Cardiac fibroblast (primary cell): ENCODE results near the gene KRT10.

Experiments
- DNase-seq, 2 donors: peaks; one replicate each; pipeline versions ENCODE4 v3.0.0 to v3.0.0-alpha.2; 2010; ENCODE audit warnings: low read depth in 2 of 2
- H3K4me3 ChIP-seq, 2 donors: replicated peaks in 1 of 2; 1 replicate in 1 of 2; 2 replicates in 1 of 2; pipeline ENCODE4 v1.5.1; 2011; ENCODE audit warnings: low read depth in 2 of 2, low read length in 2 of 2, mild to moderate bottlenecking in 2 of 2, moderate library complexity in 1 of 2
- TF ChIP-seq, protein P1 (sequence below): IDR thresholded peaks from one replicate; pipeline ENCODE4 v1.5.1; 2011; ENCODE audit warnings: low read depth, mild to moderate bottlenecking, low read length, inconsistent platforms

The KRT10 gene

GRCh38 chr17:40810494-40810893 lies 11.9 kb downstream of the KRT10 start:
- DNase-seq, result peak in 1 of 2 donors; percentile 21
- H3K4me3 ChIP-seq, result no peak overlapping the region
- TF ChIP-seq, protein P1, sequence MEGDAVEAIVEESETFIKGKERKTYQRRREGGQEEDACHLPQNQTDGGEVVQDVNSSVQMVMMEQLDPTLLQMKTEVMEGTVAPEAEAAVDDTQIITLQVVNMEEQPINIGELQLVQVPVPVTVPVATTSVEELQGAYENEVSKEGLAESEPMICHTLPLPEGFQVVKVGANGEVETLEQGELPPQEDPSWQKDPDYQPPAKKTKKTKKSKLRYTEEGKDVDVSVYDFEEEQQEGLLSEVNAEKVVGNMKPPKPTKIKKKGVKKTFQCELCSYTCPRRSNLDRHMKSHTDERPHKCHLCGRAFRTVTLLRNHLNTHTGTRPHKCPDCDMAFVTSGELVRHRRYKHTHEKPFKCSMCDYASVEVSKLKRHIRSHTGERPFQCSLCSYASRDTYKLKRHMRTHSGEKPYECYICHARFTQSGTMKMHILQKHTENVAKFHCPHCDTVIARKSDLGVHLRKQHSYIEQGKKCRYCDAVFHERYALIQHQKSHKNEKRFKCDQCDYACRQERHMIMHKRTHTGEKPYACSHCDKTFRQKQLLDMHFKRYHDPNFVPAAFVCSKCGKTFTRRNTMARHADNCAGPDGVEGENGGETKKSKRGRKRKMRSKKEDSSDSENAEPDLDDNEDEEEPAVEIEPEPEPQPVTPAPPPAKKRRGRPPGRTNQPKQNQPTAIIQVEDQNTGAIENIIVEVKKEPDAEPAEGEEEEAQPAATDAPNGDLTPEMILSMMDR, result no peak

GRCh38 chr17:40809721-40810421 lies 12.5 kb downstream of the KRT10 start:
- TF ChIP-seq, protein P1, result no peak
- no peak overlapping the region for H3K4me3 ChIP-seq
- DNase-seq, result peak in 1 of 2 donors; percentile 31

- H3K4me3 ChIP-seq, result no peak overlapping the region
- no peak for DNase-seq
- TF ChIP-seq, protein P1, result no peak
Measured at GRCh38 chr17:40806131-40806530, 16.3 kb downstream of the KRT10 start.

- H3K4me3 ChIP-seq, result no peak overlapping the region
- DNase-seq, result peak; percentile 72 to 75
- TF ChIP-seq, protein P1, result peak; percentile 91
Measured at GRCh38 chr17:40803617-40804082, 18.8 kb downstream of the KRT10 start.

- TF ChIP-seq, protein P1, result no peak
- no peak for DNase-seq
- H3K4me3 ChIP-seq, result no peak overlapping the region
Measured at GRCh38 chr17:40801157-40801556, 21.3 kb downstream of the KRT10 start.

GRCh38 chr17:40800381-40800780 lies 22.0 kb downstream of the KRT10 start:
- H3K4me3 ChIP-seq, result no peak overlapping the region
- no peak for DNase-seq
- TF ChIP-seq, protein P1, result no peak
